HG03139 (cell line): ENCODE data around the gene KRT81.
A peak's percentile ranks its signal among the peaks of the same experiment; 100 is the strongest.
"Not testable (repeated sequence)": the region's sequence is repeated elsewhere in the genome, so short reads cannot be mapped to it uniquely, and the experiment has no call there.

Experiments used
- ATAC-seq: cut with Tn5 transposase; IDR thresholded peaks from one replicate; pipeline ENCODE4 v1.9.1; 2021; ENCODE audit not compliant: unreplicated experiment

The KRT81 gene

DNA sequence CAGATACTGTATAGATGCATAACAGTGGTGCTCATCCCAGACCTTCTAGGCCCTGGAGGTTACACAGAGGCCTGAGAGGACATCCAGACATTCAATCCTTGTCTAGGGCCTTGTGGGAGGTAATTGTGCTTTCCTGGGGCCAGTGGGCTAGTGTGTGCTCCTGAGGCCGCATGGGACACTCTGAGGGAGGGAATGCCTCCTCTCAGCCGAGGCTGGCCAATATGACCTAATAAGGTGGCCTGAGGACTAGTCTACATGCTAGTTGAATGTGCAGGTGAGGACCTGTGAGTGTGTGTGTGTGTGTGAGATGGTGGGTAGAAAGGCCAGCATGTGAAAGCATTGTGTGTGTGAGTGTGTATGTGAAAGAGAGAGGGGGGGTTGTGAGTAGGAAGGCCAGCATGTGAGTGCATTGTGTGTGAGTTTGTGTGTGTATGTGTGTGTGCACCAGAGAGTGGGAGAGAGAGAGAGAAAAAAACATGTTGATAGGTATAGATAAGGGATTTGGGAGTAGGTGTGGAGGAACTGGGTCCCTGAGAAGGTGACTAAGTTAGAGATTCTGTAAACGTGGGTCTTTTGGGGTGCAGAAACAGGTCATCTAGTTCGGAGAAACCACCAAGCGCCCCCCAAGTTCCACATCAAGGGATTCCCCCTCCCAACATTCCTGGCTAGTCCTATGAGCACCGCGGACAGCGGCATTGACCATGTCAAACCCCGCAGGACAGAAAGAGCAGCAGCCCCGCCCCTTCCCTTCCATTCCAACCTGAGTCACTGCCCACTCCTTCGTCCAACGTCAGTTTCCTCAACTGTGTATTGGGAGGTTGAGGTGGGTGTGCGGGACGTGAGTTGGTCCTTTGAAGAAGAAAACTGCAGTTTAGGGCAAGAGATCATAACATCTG lies 9.7 kb upstream of the KRT81 start:
- ATAC-seq = no peak

DNA sequence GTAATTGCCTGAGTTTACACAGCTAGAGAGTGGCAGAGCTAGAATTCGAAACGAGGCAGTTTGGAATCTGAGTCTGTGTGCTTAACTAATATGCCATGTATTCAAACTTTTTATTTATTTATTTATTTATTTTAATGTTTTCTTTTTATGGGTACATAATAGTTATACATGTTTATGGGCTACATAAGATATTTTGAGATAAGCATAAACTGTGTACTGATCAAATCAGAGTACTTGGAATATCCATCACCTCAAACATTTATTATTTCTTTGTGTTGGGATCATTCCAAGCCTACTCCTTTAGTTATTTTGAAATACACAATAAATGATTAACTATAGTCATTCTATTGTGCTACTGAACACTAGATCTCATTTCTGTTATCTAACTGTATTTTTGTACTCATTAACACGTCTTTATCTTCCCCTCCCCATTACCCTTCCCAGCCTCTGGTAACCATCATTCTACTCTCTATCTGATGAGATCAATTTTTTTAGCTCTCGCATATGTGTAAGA lies 7.4 kb upstream of the KRT81 start:
- ATAC-seq = no peak

DNA sequence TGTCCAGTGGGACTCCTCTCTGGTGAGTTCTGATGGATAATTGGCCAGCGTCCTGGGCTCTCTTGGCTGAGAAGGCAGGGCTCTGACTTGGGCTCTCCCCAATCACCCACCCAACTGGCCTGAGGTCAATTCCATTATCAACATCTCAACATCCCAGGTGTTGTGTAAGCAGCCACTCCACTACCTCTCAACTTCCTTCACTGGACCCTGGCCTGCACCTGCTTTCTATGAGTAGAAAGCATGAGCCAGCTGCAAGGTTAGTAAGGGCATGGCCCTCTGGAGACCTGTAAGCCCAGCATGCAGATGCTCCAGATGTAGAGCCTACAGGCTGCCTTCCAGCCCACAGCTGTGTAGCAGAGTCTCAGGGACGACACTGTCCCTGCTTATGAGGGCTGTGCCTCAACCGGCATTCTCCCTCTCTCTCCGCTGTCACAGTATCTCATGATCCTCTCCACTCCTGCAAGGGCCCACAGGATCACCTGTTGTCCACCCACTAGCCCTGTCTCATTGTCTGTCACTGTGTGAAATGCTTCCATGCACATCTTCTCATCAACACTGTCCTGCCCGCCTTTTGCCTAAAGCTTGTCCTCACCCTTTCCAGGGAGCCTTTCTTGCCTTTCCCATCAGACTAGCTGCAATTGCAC lies 5.4 kb upstream of the KRT81 start:
- ATAC-seq = no peak

DNA sequence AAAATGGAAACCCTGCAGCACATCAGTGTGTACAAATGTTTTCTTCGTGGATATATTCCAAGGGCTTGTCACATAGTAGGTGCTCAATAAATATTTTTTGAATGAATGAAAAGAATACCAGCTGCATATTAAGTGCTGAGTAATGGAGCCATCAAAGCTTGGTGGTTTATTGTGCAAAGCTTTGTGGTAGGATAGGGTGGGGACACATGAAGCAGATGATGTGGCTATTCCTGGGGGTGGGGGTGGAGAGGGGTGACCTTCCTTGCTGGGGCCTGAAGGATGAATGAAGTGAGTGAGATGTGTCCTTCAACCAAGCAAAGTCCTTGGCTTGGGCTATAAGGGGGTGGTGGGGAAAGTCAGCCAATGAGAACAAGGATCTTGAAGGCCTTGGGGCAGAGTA lies 4.3 kb upstream of the KRT81 start:
- no peak for ATAC-seq

DNA sequence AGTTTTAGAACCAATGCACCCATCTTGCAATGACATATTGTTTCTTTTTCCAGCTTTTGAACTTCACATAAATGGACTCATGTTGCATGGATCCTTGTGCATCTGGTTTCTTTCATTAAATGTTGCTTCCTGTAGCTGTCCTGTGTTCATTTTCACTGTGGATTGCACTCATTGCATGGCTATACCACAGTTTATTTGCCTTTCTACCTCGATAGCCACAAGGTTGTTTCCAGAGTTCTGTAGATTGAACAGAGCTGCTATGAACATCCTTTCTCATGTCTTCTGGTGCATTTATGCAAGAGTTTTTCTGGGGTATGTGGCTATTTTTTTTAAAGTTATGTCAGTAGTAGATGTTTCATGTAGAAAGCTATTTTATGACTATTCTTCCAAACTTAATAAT lies 3.5 kb upstream of the KRT81 start:
- no peak for ATAC-seq

DNA sequence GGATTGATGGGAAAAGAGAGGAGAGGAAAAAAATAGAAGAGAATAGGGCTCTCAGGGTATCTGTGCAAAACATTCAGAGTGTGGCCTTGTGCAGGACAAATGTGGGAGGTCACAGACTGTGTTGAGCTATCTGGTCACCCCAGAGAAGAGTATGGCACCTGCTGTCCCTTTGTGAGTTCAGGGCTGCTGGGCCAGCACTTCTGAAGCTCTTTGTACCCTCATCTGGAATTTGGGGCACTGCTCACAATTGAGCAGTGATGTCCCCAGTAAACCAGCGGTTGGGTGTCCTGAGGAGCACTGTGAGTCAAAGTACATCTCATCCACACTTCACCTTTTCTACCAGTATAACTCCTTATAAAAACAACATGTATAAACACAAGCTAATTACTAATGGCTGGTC lies 2.6 kb upstream of the KRT81 start:
- no peak for ATAC-seq

DNA sequence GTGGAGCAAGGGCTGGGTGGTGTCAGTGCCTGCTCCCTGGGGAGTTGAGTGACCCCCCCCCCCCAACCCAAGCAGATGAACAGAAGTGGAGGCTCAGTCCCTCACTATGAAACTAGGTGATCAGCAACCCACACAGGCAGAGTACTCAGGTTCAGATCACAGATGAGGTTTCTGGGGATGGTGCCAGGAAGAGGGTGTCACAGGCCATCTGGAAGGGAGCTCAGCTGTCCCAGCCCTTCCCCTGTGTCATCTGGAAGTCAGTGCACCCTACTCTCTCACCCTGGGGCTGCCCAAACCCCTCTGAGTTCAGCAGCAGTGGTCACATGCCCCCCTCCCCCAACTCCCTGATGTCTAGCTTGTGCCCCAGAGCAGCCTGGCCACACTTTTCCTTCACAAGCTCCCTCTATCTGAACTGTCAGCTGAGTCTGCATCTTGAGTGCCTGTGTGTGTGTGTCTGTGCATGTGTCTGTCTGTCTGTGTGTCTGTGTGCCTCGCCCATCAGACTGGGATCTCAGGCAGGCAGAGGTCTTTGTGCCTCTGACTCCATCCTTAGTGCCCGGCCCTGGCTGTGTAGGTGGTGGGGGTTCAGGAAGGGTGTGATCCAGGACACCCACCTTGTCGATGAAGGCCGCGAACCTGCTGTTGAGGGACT lies 725 bp downstream of the KRT81 start:
- ATAC-seq = not testable (repeated sequence)

DNA sequence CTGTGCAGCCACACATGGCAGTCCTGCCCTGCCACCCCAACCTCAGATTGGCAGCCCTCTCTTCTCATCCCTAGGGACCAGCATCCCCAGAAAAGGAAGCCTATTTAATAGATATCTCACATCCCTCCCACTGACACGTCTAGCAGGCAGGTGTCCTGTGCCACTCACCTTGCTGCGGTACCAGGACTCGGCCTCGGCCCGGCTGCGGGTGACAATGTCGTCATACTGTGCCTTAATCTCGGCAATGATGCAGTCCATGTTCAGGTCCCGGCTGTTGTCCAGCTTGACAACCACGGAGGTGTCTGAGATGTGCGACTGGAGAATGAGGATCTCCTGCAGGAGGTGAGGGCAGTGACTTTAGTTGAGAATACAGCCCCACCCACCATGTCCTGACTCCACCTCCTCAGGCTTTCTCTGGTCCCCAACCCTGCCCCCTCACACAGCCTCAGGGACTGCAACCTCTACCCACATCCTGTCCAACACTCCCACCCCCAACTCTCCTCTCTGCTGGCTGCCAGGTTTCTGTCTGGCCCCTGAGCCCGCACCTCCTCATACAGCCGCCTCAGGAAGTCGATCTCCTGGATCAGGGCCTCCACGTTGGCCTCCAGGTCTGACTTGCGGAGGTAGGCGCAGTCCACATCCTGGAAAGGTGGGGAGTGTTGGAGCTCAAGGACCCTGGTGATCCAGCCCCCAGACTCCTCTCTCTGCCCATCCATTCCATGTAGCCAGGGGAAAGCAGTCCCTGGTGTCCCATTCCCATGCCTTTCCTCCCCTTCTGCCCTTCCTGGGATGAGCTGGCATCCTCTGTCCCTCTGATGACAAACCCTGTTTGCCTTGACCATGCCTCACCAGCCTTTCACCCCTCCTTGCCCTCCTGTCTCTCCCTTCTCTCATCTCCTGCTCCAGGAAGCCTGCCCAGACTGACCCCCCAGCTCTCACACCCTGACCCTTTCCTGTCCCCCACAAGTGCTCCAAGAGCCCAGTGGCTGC lies 3.2 kb downstream of the KRT81 start:
- peak; percentile 84 for ATAC-seq

DNA sequence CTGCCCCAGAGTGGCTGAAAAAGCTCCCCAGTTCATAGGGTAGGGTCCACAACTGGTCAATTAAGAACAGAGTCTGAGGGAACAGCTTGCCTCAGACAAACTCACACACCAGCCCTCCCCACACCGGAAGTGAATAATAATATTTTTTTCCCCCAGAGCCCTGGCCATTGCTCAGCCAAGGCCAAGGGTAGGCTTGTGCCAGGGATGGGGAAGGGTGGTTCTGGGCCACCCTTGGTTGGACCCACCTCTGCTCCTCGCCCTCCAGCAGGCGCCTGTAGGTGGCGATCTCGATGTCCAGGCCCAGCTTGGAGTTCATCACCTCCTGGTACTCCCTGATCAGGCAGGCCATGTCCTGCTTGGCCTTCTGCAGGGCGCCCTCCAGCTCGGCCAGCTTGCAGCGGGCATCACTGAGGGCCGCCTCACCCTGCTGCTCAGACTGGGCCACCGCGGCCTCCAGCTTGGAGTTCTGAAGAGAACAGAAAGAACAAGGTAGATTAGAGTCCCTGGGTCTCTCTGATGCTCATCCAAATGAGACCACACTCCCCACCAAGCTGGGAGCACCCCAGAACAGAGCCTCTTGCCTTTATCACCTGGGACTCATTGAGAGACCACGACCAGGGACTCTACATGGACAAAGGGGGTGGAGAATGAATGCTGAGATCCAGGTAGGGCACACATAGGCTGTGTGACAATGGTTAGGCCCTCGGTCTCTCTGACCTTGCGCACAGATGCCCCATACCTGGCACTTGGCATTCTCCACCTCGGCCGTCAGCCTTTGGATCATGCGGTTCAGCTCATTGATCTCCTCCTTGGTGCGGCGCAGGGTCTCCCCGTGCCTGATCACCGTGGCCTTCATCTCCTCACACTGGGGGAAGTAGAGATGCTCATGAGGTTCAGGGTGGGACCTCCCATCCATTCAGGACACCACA lies 4.2 kb downstream of the KRT81 start:
- not testable (repeated sequence) for ATAC-seq

DNA sequence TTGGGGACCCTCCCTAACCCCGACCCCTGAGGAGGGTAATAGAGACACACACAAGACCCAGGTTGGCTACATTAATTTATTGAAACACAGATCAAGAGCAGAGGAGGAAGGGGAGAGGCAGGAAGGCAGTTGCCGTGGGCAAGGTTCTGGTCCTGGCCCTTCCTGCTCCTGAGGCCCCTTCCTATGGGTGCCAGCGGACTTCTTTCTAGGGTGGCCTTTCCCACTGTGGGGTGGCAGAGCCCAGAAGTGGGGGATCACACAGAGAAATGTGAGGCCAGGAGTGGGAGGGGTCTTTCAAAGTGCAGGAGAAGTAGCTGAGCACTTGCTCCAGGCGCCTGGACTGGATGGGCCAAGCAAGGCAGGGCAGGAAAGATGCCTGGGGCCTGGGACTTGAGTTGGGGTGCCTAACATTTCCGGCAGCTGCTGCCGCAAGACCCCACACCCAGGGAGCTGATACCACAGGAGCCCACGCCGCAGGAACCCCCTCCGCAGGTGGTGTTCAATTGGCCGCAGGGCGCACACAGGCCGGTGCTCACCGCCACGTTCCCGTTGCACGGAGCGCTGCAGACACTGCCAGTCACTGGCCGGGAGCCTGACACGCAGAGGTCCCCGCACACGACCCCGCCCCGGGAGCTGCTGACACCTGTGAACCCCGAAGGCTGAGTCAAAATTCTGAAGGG lies 5.3 kb downstream of the KRT81 start:
- no peak for ATAC-seq

DNA sequence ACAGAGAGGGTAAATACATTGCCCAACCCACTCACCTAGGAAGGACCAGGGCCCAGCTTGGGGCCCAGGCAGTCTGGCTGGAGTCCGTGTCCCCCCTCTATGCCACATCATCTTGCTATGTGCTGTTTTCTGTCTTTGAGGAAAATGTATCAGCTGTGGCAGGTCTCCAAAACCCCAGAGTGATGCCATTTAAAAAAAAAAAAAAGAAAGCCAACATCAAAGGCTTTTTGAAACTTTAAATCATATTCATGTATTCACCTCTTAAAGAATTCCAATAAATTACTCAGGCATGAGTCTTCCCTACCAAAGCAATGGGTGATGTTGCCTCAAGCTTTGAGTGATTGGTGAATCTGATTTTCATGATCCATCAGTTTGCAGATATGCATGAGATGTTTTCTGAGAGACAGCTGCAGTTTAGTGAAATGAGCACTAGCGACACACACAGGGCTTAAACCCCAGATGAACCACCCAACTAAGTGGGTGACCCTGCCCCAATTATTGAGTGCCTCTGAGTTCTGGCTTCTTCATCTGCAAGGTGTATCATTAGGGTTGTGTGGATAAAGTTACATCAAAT lies 6.1 kb downstream of the KRT81 start:
- no peak for ATAC-seq

DNA sequence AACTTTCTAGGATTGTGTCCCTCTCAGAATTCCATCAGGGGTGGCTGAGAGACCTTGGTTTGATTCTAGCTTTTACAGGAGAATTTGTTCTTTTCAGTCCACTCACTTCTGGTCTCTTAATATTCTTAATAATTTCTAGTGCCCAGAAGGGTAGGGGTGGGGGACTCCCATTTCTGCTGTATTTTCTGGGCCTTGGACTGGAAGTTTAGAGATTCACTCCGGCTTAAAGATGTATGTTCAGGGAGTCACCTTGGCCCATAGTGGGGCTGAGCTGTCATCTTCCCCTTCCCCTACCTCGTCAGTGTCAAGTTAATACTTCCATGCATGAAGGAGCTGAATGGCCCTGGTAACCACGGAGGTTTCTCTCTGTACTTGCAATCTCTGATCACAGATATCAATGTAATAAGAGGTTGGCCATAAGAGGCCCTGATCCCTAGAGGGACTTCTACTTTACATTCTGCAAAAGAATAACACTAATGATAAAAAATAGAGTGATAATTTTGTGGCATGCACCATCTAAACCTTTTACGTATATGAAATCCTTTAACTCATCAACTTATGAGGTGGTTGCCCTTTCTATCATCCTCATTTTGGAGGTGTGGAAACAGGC lies 6.7 kb downstream of the KRT81 start:
- ATAC-seq = no peak

DNA sequence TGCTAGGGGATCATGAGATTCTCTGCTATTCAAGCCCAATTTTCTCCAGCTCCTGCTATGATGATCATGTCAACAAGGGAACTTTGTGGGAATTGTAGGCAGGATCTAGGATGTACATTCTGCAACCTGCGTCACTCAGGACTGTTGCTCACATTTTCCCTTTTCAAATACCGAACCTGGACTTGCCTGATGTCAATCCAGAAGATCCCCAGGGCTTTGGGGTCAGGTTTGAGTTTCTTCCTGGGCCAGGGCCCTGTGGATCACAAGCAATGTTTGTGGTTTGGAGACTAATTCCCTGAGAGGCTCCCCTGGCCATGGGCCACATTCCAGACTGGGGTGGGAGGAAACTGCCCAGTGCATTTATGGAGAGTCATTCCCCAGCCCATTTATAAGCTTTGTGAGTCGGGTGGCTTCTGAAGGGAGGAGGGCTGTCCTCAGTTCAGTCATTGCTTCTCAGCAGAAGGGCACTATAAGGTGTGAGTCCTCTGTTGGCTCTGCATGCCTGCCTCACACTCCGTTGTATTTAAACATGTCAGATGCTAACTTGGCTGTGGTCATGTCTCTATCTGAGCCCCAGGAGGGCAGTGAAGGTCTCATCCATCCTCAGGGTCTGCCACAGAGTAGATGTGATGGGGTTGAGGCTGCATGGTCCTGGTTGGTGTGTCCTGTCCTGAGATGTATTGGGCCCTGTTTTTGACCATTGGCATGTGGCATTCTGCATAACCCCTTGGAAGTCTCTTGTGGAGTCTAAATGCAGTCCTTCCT lies 10.4 kb downstream of the KRT81 start:
- ATAC-seq = no peak

DNA sequence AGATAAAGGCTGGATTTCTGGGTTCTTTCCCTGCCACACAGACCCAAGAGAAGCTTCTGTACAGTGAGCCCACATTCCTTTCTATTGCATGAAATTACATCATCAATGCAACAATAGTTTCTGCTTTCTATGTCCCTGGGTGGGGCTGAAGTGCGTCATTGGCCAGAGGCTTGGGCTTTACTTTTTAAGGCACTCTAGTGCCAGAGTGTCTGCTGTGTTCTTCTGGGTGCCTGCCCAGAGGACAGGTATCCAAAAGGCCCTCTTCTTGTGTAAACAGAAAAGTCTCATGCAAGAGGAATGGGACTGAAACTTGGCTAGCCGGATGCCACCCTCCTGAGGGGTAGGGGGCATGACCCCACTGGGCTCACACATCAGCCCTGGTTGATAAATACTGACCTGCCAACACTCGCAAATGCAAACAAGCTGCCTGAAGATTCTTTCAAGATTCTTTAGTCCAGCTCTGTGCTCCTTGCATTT lies 11.0 kb downstream of the KRT81 start:
- ATAC-seq = no peak

DNA sequence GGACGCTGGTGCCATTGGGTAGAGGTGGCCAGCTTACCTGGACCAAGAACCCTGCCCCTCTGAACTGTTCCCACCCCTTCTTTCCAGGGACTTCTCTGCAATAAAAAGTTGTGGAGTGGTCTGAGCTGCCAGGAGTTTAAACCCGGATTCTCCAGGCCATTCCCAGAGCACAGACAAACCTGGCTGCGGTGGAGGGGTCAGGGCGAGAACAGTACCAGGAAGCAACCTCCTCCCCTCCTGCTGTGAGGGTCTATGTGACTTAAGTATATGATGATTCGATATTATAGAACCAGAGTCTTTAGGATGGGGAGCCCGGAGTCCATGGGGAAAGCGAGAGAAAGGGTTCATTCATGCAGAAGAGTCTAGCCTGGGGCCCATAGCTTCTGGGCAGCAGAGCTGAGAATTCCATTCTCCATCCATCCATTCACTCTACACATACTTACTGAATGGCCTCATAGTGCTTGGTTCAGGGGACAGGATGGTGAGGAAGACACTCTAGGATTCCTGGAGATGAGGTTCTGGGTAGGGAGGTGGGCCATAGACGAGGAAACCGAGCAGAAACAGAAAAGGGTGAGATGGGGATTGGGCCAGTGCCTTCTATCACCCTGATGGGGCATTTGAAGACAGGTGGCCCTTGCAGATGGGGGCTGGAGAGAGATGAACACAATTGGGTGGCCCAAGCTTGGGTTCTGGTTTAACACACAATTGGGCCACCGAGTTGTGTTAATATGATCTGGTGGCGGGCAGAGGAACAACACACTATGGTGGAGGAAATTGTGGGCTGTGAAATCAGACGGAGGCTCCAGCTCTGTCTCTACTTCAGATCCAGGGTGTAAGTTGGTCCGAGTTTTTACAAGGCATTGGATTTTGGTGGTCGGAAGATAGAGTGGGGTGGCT lies 11.7 kb downstream of the KRT81 start:
- ATAC-seq = no peak
